Upper lobe of right lung (tissue), 1 donor: ENCODE measurements around the gene RPRD2. TPM values are rescaled to one million over a fixed set of nuclear protein-coding genes. Genes with fewer than 3 reads are reported as not detected.
"Not testable (repeated sequence)": the region's sequence is repeated elsewhere in the genome, so short reads cannot be mapped to it uniquely, and the experiment has no call there.

Source experiments
- ATAC-seq: fragments of 200-7000 bp; cut with Tn5 transposase; one replicate; pipeline ENCODE4 v1.9.1; 2020; ENCODE audit warnings: mild to moderate bottlenecking, moderate library complexity
- DNase-seq: peaks from one replicate; pipeline ENCODE4 v3.0.0-alpha.2; 2020
- H3K27ac ChIP-seq: fragments of 200-600 bp; one replicate; pipeline ENCODE4 v1.8.0; 2022
- H3K27me3 ChIP-seq: fragments of 200-600 bp; one replicate; pipeline ENCODE4 v1.8.0; 2022; ENCODE audit warnings: mild to moderate bottlenecking
- H3K36me3 ChIP-seq: fragments of 200-600 bp; one replicate; pipeline ENCODE4 v1.8.0; 2022
- H3K4me1 ChIP-seq: fragments of 200-600 bp; one replicate; pipeline ENCODE4 v1.8.0; 2022
- H3K4me3 ChIP-seq: fragments of 200-600 bp; one replicate; pipeline ENCODE4 v1.8.0; 2022; ENCODE audit warnings: mild to moderate bottlenecking
- H3K9me3 ChIP-seq: fragments of 200-600 bp; one replicate; pipeline ENCODE4 v1.8.0; 2022
- CTCF ChIP-seq: fragments of 200-600 bp; IDR thresholded peaks from one replicate; pipeline ENCODE4 v1.8.0; 2022; ENCODE audit warnings: antibody characterized with exemption
- intact Hi-C: fragments of 100-400 bp; cut with DNase I; formaldehyde crosslinking; loops from one replicate; pipeline ENCODE4 v1.11.0; 2022
- long read RNA-seq: library from polyadenylated mRNA; unstranded; transcript quantifications from one replicate; pipeline ENCODE4 v2.0.0, GENCODE V29; 2021
- total RNA-seq: library from RNA; stranded (reverse); fragmentation: NEBNext Ultra II Directional; extraction: Animal tissue kit (Norgen Biotek cat#: 25700); gene quantifications from one replicate; pipeline ENCODE4 v1.2.1, GENCODE V29; 2021
- donor health status: DM: no; HTN: yes; CAD: no; lungs with severe emphysema.

RPRD2 gene
- 31.4 TPM for total RNA-seq
- long read RNA-seq, full-length matches to known transcripts: 4 of 20 reads
- long read RNA-seq, partial matches to known transcripts: 2 of 20 reads
- long read RNA-seq, other reads (novel, unspliced or antisense): 14 of 20 reads

DNA sequence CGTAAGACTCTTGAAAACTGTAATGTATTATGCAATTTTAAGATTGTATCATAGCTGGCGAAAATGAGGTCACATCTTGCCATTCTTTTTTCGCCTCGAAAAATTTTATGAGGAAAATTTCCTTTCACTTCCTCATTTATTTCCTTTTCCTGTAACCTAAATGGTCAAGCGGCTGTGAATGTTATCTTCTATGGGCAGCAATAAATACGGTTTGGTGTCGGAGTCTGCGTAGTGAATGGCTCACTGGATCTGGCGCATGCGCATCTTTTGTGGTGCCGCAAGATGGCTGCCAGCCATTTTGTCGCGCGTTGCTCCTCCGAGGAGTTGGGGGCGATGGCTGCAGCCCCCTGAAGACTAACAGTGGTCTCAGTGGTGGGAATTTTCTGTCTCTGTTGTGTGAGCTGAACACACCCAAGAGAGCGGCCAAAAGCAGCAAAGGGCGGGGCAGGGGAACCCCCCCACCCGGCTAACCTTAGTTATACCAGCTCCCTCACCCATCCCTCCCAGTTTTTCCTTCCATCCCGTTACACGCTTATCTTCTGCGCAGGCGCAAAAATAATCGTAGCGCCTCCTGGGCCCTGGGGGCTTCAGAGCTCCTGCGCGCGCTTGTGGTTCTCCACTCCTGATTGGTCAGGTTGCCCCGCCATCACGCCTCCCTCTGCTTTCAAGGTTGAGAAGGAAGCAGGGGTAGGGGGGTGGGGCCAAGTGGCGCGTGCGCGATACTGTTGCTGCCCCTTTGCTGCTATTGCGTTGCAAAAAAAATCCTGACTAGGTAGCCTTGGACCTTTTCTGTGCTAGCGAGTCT lies at the start of gene RPRD2:
Gene RPRD2 (plus strand): TSS at position 722 of the 805 bp plus-strand sequence. CDS start 568 bp downstream, outside the sequence.
- Histone ChIP-seq H3K9me3 (no peaks in the 10 kb centered on the region), H3K4me1 (peaks cover 13% of the 10 kb centered on the region), H3K4me3 (peak within 1 kb of the TSS; percentile 74), H3K36me3 (no peaks in the 10 kb centered on the region), H3K27me3 (no peaks in the 10 kb centered on the region), H3K27ac (peak within 1 kb of the TSS; percentile 99)
- intact Hi-C loops: no loop called here
- ATAC-seq: peak; percentile 98
- peak; percentile 99 for DNase-seq
- TF ChIP-seq CTCF: no peak

GRCh38 chr1:150314691-150315090 lies 49.3 kb upstream of the RPRD2 start:
- H3K4me1 ChIP-seq, intact Hi-C loops, H3K9me3 ChIP-seq, H3K36me3 ChIP-seq, H3K27ac ChIP-seq, ATAC-seq, H3K27me3 ChIP-seq, DNase-seq, H3K4me3 ChIP-seq: not testable (repeated sequence)

DNA sequence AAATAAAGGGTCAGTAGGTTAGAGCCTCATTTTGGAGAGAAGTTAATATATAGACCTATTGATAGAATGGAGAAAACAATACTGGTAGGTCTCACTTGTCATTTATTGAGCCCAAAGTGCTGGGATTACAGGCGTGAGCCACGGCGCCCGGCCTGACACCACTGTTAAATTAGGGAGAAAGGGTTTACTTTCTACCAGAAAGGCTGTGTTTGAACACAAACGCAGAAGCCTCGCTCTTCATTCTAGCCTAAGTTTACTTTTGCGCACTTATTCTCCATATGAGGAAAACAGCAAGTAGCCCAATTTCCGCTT lies 43.3 kb upstream of the RPRD2 start:
- no peaks in the 10 kb centered on the region for H3K27me3 ChIP-seq
- peak overlapping the region; percentile 94 for H3K27ac ChIP-seq
- no peak for TF ChIP-seq CTCF
- intact Hi-C loops: no loop called here
- H3K36me3 ChIP-seq: peaks cover 12% of the 10 kb centered on the region
- H3K4me1 ChIP-seq: peaks cover 10% of the 10 kb centered on the region
- no peak for ATAC-seq
- DNase-seq: no peak
- no peaks in the 10 kb centered on the region for H3K9me3 ChIP-seq
- H3K4me3 ChIP-seq: peak overlapping the region; percentile 88

- peaks cover 24% of the 10 kb centered on the region for H3K36me3 ChIP-seq
- peak overlapping the region; percentile 94 for H3K27ac ChIP-seq
- H3K9me3 ChIP-seq: no peaks in the 10 kb centered on the region
- TF ChIP-seq CTCF: no peak
- peak overlapping the region; percentile 88 for H3K4me3 ChIP-seq
- intact Hi-C loops: no loop called here
- no peaks in the 10 kb centered on the region for H3K27me3 ChIP-seq
- no peak for ATAC-seq
- DNase-seq: no peak
- peaks cover 10% of the 10 kb centered on the region for H3K4me1 ChIP-seq
These were observed 42.2 kb upstream of the RPRD2 start for GRCh38 chr1:150321826-150322166.

- Histone ChIP-seq H3K27me3 (no peaks in the 10 kb centered on the region), H3K4me1 (peaks cover 10% of the 10 kb centered on the region), H3K9me3 (no peaks in the 10 kb centered on the region), H3K36me3 (peaks cover 29% of the 10 kb centered on the region), H3K4me3 (peak overlapping the region; percentile 88), H3K27ac (peak overlapping the region; percentile 94)
- DNase-seq: no peak
- intact Hi-C loops: no loop called here
- TF ChIP-seq CTCF: no peak
- ATAC-seq: peak; percentile 4
These were observed 41.6 kb upstream of the RPRD2 start for GRCh38 chr1:150322310-150322709.

DNA sequence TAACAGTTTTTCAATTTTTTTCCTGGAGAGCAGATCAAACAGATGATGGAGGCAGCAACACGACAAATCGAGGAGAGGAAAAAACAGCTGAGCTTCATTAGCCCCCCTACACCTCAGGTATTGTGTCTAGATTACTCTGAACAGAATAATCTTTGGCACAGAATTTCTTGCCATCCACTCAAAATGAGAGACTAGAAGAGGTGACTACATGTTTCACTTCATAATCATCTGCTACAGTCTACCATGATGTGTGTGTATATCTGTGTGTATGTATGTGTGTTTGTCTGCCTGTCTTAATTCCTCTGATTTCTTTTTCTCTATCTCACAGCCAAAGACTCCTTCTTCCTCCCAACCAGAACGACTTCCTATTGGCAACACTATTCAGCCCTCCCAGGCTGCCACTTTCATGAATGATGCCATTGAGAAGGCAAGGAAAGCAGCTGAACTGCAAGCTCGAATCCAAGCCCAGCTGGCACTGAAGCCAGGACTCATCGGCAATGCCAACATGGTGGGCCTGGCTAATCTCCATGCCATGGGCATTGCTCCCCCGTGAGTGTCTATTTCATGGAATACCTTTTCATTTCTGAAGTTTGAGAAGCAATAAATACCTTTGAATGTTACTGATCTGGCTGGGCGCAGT lies 31.2 kb upstream of the RPRD2 start:
- no peak overlapping the region for H3K27ac ChIP-seq
- DNase-seq: no peak
- no peaks in the 10 kb centered on the region for H3K9me3 ChIP-seq
- no peak overlapping the region for H3K4me3 ChIP-seq
- H3K4me1 ChIP-seq: no peaks in the 10 kb centered on the region
- ATAC-seq: no peak
- intact Hi-C loops: no loop called here
- TF ChIP-seq CTCF: no peak
- peaks cover 99% of the 10 kb centered on the region for H3K36me3 ChIP-seq
- H3K27me3 ChIP-seq: no peaks in the 10 kb centered on the region
